Hepatocyte (in vitro differentiated cells): ENCODE measurements around the gene ADAM12.

ENCODE experiments used
- EZH2 ChIP-seq: fragments of 200-600 bp; sonication (generic); IDR thresholded peaks from 2 replicates; pipeline ENCODE4 v1.6.1; 2016; ENCODE audit warnings: antibody characterized with exemption, mild to moderate bottlenecking, borderline replicate concordance
- TF ChIP-seq, protein P1 (sequence below): fragments of 200-600 bp; sonication (generic); IDR thresholded peaks from 2 replicates; pipeline ENCODE4 v1.5.1; 2016; ENCODE audit warnings: antibody characterized with exemption, mild to moderate bottlenecking; ENCODE audit not compliant: poor library complexity

DNA sequence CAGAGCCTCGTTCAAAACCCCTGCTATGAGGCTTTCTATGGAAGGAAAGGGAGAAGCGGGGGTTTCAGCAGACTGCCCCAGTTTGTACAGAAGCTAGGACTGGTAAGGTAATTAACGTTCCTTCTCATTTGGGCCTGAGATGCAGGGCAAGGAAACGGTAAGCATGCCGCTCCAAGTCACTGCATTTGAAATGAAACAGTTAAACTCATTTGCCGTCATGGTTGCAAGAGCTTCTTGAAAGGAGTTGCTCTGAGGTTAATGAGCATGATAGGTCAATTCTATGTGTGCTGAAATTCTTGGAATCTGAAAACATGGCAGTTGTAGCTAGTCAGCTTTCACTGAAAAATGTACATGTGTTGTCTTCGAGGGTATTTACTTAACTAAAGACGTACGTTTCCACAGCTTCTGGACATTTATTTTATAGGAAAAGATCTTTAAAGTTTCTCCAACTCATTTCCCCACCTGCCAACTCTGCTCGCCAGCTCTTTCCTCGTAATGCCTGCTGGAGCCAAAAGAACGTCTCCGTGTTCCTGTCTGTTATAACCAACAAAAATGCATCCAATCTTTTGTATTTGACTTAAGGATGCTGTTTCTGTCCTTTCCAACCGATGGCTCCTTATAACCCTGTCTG, 73.3 kb downstream of the ADAM12 start:
- TF ChIP-seq, protein P1, sequence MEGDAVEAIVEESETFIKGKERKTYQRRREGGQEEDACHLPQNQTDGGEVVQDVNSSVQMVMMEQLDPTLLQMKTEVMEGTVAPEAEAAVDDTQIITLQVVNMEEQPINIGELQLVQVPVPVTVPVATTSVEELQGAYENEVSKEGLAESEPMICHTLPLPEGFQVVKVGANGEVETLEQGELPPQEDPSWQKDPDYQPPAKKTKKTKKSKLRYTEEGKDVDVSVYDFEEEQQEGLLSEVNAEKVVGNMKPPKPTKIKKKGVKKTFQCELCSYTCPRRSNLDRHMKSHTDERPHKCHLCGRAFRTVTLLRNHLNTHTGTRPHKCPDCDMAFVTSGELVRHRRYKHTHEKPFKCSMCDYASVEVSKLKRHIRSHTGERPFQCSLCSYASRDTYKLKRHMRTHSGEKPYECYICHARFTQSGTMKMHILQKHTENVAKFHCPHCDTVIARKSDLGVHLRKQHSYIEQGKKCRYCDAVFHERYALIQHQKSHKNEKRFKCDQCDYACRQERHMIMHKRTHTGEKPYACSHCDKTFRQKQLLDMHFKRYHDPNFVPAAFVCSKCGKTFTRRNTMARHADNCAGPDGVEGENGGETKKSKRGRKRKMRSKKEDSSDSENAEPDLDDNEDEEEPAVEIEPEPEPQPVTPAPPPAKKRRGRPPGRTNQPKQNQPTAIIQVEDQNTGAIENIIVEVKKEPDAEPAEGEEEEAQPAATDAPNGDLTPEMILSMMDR: no peak
- TF ChIP-seq EZH2: no peak
